IPS DF 4.7 (cell line): ENCODE measurements around the gene MTFR1L.
"Not testable (repeated sequence)": the region's sequence is repeated elsewhere in the genome, so short reads cannot be mapped to it uniquely, and the experiment has no call there.

Source experiments
- DNase-seq: peaks from one replicate; pipeline ENCODE4 v3.0.0-alpha.2; 2013; ENCODE audit warnings: low spot score; ENCODE audit errors: extremely low read depth

Gene MTFR1L

DNA sequence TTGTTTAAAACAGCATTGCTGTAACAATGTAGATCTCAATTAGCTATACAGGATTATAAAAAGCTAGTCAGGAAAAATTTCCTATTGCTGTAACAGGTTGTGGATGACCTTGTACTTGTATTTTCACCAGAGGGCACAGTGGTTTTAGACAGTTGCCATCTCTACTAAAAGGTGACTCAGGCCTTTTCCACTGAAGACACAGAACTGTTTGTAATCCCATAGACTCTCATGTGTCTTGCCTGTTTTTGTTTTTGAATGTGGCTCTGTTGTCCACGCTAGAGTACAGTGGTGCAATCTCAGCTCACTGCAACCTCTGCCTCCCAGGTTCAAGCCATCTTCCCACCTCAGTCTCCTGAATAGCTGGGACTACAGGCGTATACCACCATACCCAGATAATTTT is 5.9 kb downstream of the MTFR1L start:
- DNase-seq, result no peak

DNA sequence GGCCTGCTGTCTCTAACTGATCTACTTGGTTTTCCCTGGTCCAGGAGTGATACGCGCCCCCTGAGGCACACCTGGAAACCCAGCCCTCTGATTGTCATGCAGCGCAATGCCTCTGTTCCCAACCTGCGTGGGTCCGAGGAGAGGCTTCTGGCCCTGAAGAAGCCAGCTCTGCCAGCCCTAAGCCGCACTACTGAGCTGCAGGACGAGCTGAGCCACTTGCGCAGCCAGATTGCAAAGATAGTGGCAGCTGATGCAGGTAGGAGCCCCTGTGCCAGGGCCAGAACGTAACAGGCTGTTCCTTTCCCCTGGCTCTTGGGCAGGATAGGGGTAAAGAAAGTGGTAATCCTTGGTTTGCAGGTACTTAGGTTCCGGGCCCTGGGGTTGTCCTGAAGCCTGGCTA is 6.8 kb downstream of the MTFR1L start:
- DNase-seq, result no peak

DNA sequence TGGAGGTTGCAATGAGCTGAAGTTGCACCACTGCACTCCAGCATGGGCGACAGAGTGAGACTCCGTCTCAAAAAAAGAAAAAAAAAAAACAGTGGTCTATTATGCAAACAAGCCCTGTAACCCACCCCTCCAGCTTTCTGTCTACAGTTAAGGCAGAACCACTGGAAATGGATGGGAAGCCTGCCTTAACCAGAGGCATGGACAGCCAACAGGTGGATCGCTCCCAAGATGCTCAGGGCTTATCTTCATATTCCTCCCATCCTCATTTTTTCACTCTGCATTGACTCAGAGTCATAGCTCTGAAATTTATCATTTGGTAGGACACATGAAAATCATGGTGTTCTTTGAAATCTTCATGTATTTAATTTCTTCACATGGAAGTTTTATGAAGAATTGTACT is 8.7 kb downstream of the MTFR1L start:
- DNase-seq, result no peak

DNA sequence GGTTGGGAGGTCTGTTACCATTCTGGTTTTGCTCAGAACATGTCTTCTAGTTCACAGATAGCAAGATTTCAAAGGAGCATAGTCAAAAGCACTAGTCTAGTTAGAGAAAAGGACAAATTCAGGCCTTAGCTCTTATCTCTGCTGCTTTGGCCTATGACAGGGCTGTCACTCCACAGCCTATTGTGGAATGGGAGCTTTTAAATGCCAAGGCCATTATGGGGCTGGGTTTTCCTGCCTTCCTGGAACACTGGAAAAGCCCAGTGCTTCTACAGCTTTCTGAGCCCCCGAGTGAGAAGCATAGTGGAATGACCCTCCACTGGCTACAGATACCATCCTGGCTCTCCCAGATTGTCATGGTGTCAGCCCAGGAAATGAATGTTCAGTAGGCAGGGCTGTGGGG is 9.3 kb downstream of the MTFR1L start:
- no peak for DNase-seq

DNA sequence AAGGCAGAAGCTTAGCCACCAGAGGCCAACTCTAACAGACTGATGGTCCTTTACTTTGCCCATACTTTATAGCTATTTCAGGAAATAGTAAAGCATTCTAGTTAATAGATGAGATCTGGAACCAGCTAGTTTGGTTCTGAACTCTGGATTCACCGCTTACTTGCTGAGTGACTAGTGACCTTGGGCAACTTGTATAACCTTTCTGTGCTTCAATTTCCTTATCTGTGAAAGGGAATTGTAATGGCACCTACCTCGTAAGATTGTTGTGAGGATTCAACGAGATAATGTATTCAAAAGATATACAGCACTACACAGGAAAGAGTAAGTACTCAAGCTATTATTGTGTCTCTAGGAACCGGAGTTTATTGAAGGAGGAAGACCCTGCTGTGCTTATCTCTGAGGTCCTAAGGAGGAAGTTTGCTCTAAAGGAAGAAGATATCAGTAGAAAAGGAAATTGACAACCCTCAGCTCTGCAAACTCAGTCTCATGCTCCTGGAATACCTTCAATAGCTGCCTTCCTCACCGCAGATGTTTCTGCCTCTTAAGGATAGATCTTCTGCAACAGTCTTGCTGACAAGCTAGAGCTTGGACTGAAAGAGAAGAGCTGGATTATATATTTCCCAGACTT is 11.9 kb downstream of the MTFR1L start:
- DNase-seq, result no peak

DNA sequence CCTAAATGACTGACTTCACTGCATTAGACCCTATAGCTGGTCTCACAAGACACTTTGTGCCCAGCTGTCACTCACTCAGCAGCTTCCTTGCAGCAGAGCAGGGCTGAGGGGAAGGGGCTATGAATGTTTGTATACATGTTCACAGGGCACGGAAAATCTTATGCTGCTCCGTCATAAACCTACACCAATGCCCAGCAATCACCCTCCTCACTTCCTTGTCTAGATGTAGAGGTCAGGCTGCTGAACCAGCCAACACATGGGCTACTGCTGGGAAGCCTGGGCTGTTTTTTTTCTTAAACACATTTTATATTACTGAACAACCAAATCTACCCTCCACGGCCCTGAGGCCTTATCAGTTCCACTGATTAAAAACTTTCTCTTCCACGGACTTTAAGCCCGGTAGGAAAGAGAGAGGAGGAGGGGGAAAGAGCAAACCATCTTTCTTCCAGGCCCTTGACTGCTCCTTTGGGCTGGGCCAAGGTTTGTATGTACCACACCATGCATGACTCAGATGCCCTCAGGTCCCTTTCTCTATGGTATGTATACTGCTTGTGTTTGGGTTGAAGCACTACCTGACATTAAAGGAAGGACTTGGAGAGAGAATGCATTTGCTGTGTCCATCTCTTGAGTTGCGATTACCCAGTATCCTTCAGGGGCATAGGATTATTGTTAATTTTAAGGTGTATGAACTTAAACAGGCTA is 12.7 kb downstream of the MTFR1L start:
- DNase-seq, result no peak

DNA sequence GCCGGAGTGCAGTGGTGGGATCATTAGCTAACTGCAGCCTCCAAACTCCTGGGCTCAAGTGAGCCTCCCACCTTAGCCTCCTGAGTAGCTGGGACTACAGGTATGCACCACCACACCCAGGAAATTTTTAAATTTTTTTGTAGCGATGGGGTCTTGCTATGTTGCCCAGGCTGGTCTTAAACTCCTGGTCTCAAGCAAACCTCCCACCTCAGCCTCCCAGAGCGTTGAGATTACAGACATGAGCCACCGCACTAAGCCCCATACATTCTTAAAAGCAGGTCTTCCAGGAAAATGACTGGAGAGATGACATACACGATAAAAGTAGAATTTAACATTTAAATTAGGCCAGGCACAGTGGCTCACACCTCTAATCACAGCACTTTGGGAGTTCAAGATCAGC is 13.4 kb downstream of the MTFR1L start:
- no peak for DNase-seq

DNA sequence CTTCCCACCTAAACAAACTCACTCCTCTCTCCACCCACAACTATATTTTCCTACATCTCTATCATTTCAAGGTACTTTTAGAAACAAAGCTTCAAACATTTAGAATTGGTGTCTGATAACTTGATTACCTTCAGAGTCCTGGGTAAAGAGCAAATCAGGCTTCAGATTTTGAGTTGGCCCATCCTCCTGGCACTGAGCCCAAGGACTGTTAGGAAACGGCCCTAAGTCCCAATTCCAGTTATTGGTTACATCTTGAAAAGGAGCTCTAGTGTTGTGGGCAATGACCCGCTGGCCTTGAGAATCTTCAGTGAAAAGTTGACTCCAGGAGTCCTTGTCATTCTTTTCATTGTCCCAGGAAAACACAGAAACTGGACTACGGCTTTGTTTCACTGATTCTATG is 15.1 kb downstream of the MTFR1L start:
- no peak for DNase-seq

DNA sequence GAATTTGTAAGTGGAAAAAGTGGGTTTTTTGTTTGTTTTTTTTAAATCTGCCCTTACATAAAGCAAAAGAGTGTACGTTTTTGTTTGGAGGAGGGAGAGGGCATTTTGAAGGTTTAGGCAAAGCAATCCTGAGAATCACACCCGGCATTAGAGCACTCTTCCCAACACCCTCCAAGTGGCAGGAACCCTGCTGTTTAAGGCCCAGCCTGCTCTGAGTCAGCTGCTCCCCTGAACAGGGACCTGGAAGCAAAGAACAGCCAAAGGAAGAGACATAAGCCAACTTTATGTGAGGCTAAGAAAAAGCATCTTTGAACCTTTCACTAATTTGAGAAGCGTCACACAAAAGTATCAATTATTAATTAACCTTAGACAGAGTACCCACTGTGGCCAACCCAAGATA is 16.9 kb downstream of the MTFR1L start:
- no peak for DNase-seq

DNA sequence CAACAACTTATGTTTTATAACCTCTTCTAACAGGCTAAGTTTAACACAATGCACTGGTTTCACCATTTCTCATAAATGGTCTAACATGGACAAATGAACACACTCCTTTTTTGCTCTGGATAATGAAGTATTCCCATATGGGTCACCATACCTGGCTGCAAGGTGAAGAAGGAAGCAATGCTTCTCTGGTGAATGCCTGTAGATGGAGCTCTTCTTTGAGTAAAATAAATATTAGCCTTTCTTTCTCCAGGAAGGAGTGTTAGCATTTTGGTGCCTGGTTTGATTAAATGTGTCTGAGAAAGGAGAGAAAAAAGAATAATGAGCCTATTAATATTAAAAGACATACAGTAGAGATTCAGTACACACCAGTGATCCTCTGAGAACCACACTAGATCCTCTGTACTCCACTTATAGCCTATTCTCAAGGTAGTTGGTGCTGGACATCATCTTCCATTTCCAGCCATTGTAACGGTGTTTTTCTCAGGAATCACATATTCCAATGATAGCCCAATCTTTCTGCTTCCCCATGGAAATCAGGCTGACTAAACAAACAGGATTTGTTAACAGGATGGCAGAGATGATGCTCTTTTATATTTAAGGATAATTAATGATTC is 17.6 kb downstream of the MTFR1L start:
- DNase-seq, result no peak

DNA sequence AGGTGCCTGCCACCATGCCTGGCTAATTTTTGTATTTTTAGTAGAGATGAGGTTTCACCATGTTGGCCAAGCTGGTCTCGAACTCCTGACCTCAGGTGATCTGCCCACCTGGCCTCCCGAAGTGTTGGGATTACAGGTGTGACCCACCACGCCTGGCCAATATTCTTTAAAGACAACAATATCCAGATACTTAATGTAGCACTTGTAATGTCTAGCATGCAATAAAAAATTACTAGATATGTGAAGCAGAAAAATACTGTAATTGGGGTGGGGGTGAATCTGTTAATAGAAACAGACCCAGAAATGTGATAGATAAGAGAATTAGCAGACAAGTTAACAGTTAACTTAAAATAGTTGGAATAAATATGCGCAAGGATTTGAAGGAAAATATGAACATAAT is 20.1 kb downstream of the MTFR1L start:
- not testable (repeated sequence) for DNase-seq

DNA sequence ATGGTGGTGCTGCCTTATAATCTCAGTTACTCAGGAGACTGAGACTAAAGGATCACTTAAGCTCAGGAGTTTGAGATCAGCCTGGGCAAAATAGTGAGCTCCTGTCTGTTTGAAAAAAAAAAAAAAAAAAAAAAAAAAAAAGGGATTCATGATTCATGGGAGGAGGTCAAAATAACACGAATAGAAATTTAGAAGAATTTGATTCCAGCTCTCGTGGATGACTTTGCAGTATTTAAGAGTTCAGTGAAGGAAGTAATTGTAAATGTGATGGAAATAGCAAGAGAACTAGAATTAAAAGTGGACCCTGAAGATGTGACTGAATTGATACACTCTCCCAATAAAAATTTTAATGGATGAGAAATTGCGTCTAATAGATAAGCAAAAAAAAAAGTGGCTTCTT is 23.7 kb downstream of the MTFR1L start:
- DNase-seq, result no peak

DNA sequence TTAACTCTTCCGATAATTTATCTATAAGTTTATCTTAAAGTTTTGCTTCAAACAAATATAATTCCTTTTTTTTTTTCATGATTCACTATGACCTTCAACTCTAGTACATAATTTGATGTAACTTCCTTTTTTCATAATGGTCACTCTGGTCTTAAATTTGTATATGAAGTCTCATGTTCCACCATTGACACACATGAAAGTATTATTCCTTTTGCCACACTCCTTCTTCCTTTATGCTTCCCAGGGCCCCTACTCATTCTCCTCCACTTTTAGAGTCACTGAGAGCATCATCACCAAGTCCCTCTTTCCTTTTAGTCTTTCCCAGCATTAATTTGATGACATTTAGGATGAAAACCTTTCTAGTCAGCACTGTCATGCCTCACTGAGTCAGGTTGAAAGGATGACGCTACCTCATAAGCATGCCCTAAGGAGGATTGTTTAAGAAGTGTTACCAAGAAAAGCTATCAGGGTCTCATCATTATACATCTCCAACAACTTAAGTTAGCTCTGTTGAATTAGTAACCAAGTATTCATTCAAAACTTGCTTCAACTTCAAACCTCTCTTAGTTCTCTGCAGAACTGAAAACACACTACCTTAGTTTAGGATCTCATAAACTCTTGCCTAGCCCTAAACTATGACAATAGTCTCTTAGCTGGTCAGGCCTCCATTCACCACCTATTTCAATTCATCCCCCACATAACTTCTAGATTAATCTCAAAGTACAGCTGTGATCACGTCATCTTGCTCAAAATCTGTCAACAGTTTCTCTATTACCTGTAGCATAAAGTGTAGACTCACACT is 25.0 kb downstream of the MTFR1L start:
- DNase-seq, result no peak

DNA sequence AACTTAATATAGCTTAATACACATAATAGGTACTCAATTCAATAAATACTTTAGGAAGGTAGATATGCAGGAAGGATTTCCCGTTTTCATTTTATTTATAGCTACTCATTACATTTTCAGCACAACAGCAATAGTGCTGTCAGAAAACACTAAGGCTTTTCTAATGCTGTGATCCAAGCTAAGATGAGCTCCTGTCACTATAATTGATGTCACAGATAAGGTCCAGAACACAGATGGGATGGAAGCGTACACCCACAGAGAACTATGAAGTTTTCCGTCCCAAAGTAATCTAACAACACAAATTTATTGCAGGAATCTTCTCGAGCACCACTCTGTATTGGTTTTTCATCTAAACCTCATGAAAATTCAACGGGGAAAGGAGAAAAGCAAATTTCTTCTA is 25.9 kb downstream of the MTFR1L start:
- no peak for DNase-seq

DNA sequence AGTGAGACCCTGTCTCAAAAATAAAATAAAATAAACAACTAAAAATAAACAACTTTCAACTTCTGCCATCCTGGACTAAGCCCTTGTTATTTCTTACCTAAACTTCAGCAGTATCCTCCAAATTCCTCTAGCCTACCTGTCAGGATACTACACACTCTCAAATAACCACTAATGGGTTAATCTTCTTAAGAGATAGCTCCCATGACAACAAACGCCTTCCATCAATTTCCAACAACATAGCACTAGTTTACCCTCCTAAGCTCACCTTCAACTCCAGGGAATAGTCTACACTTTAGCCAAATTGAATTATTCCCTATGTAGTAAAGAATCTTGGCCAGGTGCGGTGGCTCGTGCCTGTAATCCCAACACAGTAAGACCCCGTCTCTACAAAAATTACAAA is 28.2 kb downstream of the MTFR1L start:
- no peak for DNase-seq

DNA sequence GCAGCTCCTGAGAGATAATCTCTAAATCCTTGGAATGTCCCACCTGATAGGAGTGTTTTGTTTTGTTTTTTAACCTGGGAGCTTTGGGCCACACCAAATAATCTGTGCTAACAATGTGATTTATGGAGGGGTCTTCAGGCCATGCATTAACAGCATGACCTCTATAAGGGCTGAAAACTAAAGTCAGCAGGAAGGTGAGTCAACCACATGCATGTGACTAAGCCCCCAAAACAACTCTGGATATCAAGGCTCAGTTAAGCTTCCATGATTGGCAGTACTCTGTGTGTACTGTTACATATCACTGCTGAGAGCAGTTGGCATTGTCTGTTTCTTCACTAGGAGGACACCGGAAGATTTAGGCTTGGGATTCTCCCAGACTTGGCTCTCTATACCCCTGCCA is 28.8 kb downstream of the MTFR1L start:
- DNase-seq, result no peak

DNA sequence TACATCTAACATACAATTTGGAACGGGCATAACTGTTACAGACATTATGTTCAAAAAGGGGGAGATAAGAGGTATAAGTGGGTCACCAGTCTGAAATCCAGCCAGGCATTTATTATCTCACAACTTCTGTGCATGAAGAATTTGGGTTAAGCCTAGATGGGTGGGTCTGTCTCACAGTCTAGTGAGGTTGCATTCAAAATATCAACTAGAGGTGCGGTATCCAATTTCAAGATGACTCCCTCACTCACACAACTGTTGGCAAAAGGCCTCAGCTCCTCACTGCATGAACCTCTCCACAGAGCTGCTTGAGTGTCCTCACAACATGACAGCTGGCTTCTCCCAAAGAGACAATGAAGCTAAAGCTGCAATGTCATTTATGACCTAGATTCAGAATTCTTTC is 34.8 kb downstream of the MTFR1L start:
- DNase-seq, result no peak

DNA sequence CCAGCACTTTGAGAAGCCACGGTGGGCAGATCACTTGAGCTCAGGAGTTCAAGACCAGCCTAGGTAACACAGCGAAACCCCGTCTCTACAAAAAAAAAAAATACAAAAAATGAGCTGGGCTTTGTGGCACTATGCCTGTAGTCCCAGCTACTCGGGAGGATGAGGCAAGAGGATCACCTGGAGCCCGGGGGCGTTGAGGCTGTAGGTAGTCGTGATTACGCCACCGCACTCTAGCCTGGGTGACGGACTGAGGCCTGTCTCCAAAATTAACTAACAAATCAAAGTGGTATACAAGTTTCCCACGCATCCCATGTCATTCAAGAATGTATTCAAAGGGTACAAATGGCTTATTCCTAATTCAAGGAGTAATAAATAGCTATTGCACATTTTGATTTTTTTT is 37.1 kb downstream of the MTFR1L start:
- DNase-seq, result no peak

DNA sequence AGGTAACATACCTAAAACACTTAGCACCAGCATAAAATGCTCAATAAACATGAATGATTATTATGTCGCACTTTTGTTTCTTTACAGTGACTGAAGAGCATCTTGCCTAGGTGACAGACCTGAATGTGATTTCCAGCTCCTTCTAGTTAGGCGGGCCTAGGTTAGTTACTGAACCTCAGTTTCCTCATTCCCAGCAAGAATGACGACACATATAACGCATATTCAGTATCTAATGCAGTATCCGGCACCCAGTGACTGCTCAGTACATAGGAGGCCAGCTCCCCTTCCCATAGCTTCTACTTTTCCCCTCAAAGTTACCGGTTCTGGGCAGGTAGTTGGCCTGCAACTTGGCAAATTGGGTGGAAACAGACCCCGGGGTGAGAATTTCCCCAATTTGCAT is 38.7 kb downstream of the MTFR1L start:
- no peak for DNase-seq

DNA sequence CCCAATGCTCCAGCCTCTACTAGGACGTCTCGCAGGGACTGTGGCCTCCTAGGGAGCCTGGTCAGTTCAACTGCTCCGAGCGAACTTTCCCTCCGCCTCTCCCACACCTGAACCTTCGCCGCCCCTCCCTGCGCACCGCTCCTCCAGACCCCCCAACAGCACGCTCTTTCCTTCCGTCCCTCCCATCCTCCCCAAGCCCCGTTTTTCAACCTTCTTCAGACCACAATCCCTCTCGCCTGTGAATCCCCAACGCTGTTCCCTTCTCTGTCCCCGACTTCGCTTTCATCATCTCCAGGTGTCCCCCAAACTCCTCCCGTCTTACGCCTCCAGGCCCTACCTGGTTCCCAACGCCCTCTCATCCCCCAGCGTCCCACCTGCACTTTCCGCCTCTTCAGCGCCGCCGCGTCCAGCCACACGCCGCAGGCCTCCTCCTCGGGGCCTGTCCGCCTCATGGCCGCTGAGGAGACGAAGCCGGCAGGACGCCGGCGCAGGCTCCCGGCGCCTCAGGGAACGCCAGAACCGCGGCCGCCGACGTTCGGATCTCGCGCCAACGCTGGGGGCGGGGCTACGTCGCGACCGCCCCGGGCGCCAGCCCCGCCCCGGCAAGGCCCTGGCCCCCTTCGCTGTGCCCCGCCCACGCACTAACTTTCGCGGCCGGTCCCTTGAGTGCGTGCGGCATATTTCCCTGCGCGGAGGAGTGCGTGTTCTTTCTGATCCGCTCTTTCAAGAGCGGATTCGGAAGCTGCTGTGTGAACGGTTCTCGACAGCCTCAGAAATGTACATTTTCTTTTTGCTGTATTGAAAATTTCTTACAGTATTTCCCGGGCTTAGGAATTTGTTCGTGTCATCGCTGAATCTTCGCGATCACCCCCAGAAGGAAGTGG is 39.4 kb downstream of the MTFR1L start, which contains the start of gene AUNIP:
AUNIP (minus strand) TSS at position 552 of the 884 bp plus-strand sequence; CDS start at position 452, 100 bp downstream.
- no peak for DNase-seq
